IMR-90 (cell line): ENCODE results near the gene BMP7. TPM values are rescaled to one million over a fixed set of nuclear protein-coding genes. Genes with fewer than 3 reads are reported as not detected.

Source experiments
- ATAC-seq: fragments of 200-7000 bp; cut with Tn5 transposase; 2 replicates; pipeline ENCODE4 v1.9.1; 2020; ENCODE audit warnings: low read depth, mild to moderate bottlenecking, moderate library complexity
- BruUV-seq: library from RNA; stranded (reverse); fragments of 400-500 nt; replicated peaks from 2 replicates; lab custom pipeline; 2021; lab: Mats Ljungman, UMichigan
- CTCF ChIA-PET: fragments of 300-600 bp; formaldehyde crosslinking; extraction: SDS; loops from one replicate; lab custom pipeline; 2021; ENCODE audit warnings: antibody characterized with exemption; lab: Yijun Ruan, JAX
- POLR2A ChIA-PET: fragments of 300-600 bp; sonication (Branson Sonifier 250); formaldehyde crosslinking; loops from one replicate; lab custom pipeline; 2022; ENCODE audit warnings: antibody characterized with exemption; ENCODE audit not compliant: unreplicated experiment; lab: Charles Lee
- DNase-seq: peaks from one replicate; pipeline ENCODE4 v3.0.0; 2013
- H2AFZ ChIP-seq: replicated peaks from 2 replicates; pipeline ENCODE3; 2013; ENCODE audit warnings: low read length, mild to moderate bottlenecking; ENCODE audit not compliant: poor library complexity
- H2AK5ac ChIP-seq: 2 replicates; pipeline ENCODE4 v1.6.1; 2013; ENCODE audit warnings: low read depth, low read length, inconsistent platforms
- H2AK9ac ChIP-seq: replicated peaks from 2 replicates; pipeline ENCODE3; 2013; ENCODE audit warnings: mild to moderate bottlenecking, low read depth, low read length, moderate library complexity; ENCODE audit not compliant: poor library complexity
- H2BK120ac ChIP-seq: 2 replicates; pipeline ENCODE4 v1.6.1; 2013; ENCODE audit warnings: low read depth, low read length, inconsistent platforms
- H2BK15ac ChIP-seq: 3 replicates; pipeline ENCODE4 v1.6.1; 2013; ENCODE audit warnings: low read depth, low read length, inconsistent platforms
- H2BK20ac ChIP-seq: 2 replicates; pipeline ENCODE4 v1.6.1; 2013; ENCODE audit warnings: low read depth, mild to moderate bottlenecking, inconsistent platforms, low read length, moderate library complexity
- H2BK5ac ChIP-seq: 2 replicates; pipeline ENCODE4 v1.6.1; 2013; ENCODE audit warnings: mild to moderate bottlenecking, low read depth, low read length, inconsistent platforms; ENCODE audit not compliant: poor library complexity, severe bottlenecking
- H3K14ac ChIP-seq: replicated peaks from 2 replicates; pipeline ENCODE4 v1.6.1; 2013; ENCODE audit warnings: low read depth, low read length, inconsistent platforms
- H3K18ac ChIP-seq: 2 replicates; pipeline ENCODE4 v1.6.1; 2013; ENCODE audit warnings: low read depth, low read length, control low read depth
- H3K23ac ChIP-seq: 2 replicates; pipeline ENCODE4 v1.6.1; 2013; ENCODE audit warnings: low read depth, low read length, inconsistent platforms
- H3K27ac ChIP-seq: 2 replicates; pipeline ENCODE4 v1.5.1; 2013; ENCODE audit warnings: mild to moderate bottlenecking, control low read depth, low read length; ENCODE audit not compliant: insufficient read depth
- H3K27me3 ChIP-seq: 2 replicates; pipeline ENCODE4 v1.6.1; 2013; ENCODE audit warnings: low read length; ENCODE audit not compliant: control insufficient read depth, insufficient read depth
- H3K36me3 ChIP-seq: 2 replicates; pipeline ENCODE4 v1.6.1; 2013; ENCODE audit warnings: low read length, mixed read lengths; ENCODE audit not compliant: control insufficient read depth, insufficient read depth
- H3K4ac ChIP-seq: 2 replicates; pipeline ENCODE4 v1.6.1; 2013; ENCODE audit warnings: low read depth, low read length, inconsistent platforms
- H3K4me1 ChIP-seq: 2 replicates; pipeline ENCODE4 v1.6.1; 2013; ENCODE audit warnings: low read length, mixed read lengths; ENCODE audit not compliant: control insufficient read depth, insufficient read depth
- H3K4me2 ChIP-seq: 2 replicates; pipeline ENCODE4 v1.6.1; 2013; ENCODE audit warnings: low read depth, mild to moderate bottlenecking, control low read depth, low read length, moderate library complexity
- H3K4me3 ChIP-seq: 2 replicates; pipeline ENCODE4 v1.5.1; 2013; ENCODE audit warnings: low read depth, mild to moderate bottlenecking, control low read depth, low read length, moderate library complexity; ENCODE audit not compliant: insufficient read depth
- H3K56ac ChIP-seq: 2 replicates; pipeline ENCODE4 v1.6.1; 2013; ENCODE audit warnings: low read length, inconsistent platforms; ENCODE audit not compliant: insufficient read depth; ENCODE audit errors: extremely low read depth
- H3K79me1 ChIP-seq, 2 experiments: 2 replicates each; pipeline ENCODE4 v1.6.1; 2013; ENCODE audit warnings: low read length in 2 of 2, inconsistent platforms in 1 of 2, low read depth in 1 of 2
- H3K9ac ChIP-seq: 2 replicates; pipeline ENCODE4 v1.6.1; 2013; ENCODE audit warnings: low read depth, low read length, control low read depth
- H3K9me1 ChIP-seq: 2 replicates; pipeline ENCODE4 v1.6.1; 2013; ENCODE audit warnings: low read length, inconsistent platforms; ENCODE audit not compliant: insufficient read depth
- H3K9me3 ChIP-seq: 2 replicates; pipeline ENCODE4 v1.6.1; 2013; ENCODE audit warnings: low read length; ENCODE audit not compliant: control insufficient read depth, insufficient read depth
- H4K20me1 ChIP-seq: 2 replicates; pipeline ENCODE4 v1.6.1; 2013; ENCODE audit warnings: low read length, inconsistent platforms; ENCODE audit not compliant: insufficient read depth
- H4K5ac ChIP-seq: 2 replicates; pipeline ENCODE4 v1.6.1; 2013; ENCODE audit warnings: mild to moderate bottlenecking, low read depth, low read length, control low read depth
- H4K8ac ChIP-seq, 2 experiments: 2 replicates each; pipeline ENCODE4 v1.6.1; 2013; ENCODE audit warnings: low read depth in 2 of 2, low read length in 2 of 2, control low read depth in 1 of 2, inconsistent platforms in 1 of 2
- H4K91ac ChIP-seq: 2 replicates; pipeline ENCODE4 v1.6.1; 2013; ENCODE audit warnings: low read depth, low read length, inconsistent platforms; ENCODE audit not compliant: insufficient read depth
- BHLHE40 ChIP-seq: fragments of 150-350 bp; IDR thresholded peaks from 2 replicates; pipeline ENCODE4 v1.6.1; 2016; ENCODE audit warnings: mild to moderate bottlenecking, low read depth, low read length
- CEBPB ChIP-seq: IDR thresholded peaks from 2 replicates; pipeline ENCODE4 v1.6.1; 2012; ENCODE audit warnings: low read depth, low read length, improper control_type of control experiment
- CHD1 ChIP-seq: IDR thresholded peaks from 2 replicates; pipeline ENCODE4 v1.6.1; 2012; ENCODE audit warnings: low read depth, low read length, improper control_type of control experiment
- CTCF ChIP-seq: conservative IDR thresholded peaks from 2 replicates; pipeline ENCODE4 v1.5.1; 2012; ENCODE audit warnings: mild to moderate bottlenecking, low read depth, low read length, improper control_type of control experiment
- ELK1 ChIP-seq: fragments of 150-350 bp; IDR thresholded peaks from 2 replicates; pipeline ENCODE4 v1.6.1; 2016; ENCODE audit warnings: low read depth, mild to moderate bottlenecking, low read length, moderate library complexity, borderline replicate concordance
- FOS ChIP-seq: fragments of 150-350 bp; IDR thresholded peaks from 2 replicates; pipeline ENCODE4 v1.6.1; 2016; ENCODE audit warnings: low read depth, low read length
- MAFK ChIP-seq: IDR thresholded peaks from 2 replicates; pipeline ENCODE4 v1.6.1; 2012; ENCODE audit warnings: low read depth, low read length, improper control_type of control experiment
- MAZ ChIP-seq: IDR thresholded peaks from 2 replicates; pipeline ENCODE4 v1.6.1; 2012; ENCODE audit warnings: low read depth, mild to moderate bottlenecking, low read length, improper control_type of control experiment, moderate library complexity, borderline replicate concordance
- MXI1 ChIP-seq: IDR thresholded peaks from 2 replicates; pipeline ENCODE4 v1.6.1; 2012; ENCODE audit warnings: low read depth, mild to moderate bottlenecking, low read length, moderate library complexity, borderline replicate concordance
- NFE2L2 ChIP-seq: fragments of 150-350 bp; IDR thresholded peaks from 2 replicates; pipeline ENCODE4 v1.6.1; 2016; ENCODE audit warnings: low read depth, mild to moderate bottlenecking, low read length
- POLR2A ChIP-seq: IDR thresholded peaks from 2 replicates; pipeline ENCODE4 v1.6.1; 2012; ENCODE audit warnings: mild to moderate bottlenecking, low read depth, low read length
- RAD21 ChIP-seq: IDR thresholded peaks from 2 replicates; pipeline ENCODE4 v1.6.1; 2012; ENCODE audit warnings: low read length, improper control_type of control experiment
- RCOR1 ChIP-seq: IDR thresholded peaks from 2 replicates; pipeline ENCODE4 v1.6.1; 2012; ENCODE audit warnings: mild to moderate bottlenecking, low read length, improper control_type of control experiment; ENCODE audit not compliant: insufficient replicate concordance
- RFX5 ChIP-seq: IDR thresholded peaks from 2 replicates; pipeline ENCODE4 v1.8.0; 2012; ENCODE audit warnings: low read depth, mild to moderate bottlenecking, low read length, moderate library complexity
- SMC3 ChIP-seq: fragments of 150-350 bp; IDR thresholded peaks from 2 replicates; pipeline ENCODE4 v1.6.1; 2016; ENCODE audit warnings: low read depth, mild to moderate bottlenecking, antibody characterized with exemption, low read length, moderate library complexity
- USF2 ChIP-seq: fragments of 150-350 bp; IDR thresholded peaks from 2 replicates; pipeline ENCODE4 v1.6.1; 2017; ENCODE audit warnings: mild to moderate bottlenecking, antibody characterized with exemption, low read length, low read depth
- WGBS, 2 experiments: methylation state at CpG; one replicate each; pipeline versions ENCODE4 v1.1.5 to v1.1.7; 2013; ENCODE audit warnings: missing lambda C conversion rate in 2 of 2; ENCODE audit not compliant: insufficient read length in 1 of 2; ENCODE audit errors: extremely low coverage in 2 of 2; 5-methylcytosine and 5-hydroxymethylcytosine counted together
- dilution Hi-C: fragments of 300-500 bp; cut with HindIII; formaldehyde crosslinking; loops from one replicate; pipeline ENCODE4 v1.14.3; 2018; ENCODE audit warnings: low sequenced_read_pairs; ENCODE audit not compliant: unreplicated experiment
- in situ Hi-C: fragments of 300-500 bp; cut with MboI; formaldehyde crosslinking; loops from 3 replicates; pipeline ENCODE4 v1.14.3; 2019; ENCODE audit warnings: low sequenced_read_pairs, inconsistent platforms, mixed read lengths
- intact Hi-C: fragments of 100-400 bp; cut with micrococcal nuclease; formaldehyde crosslinking; loops from 2 replicates; pipeline ENCODE4 v1.10.0; 2022
- polyA plus RNA-seq, 3 experiments: library from polyadenylated mRNA; depleted of rRNA; stranded (reverse); fragments of >200 nt; gene quantifications; 2 replicates each; pipeline ENCODE4 v1.2.3, GENCODE V29; 2012; ENCODE audit warnings: low replicate concordance in 1 of 3
- total RNA-seq: library from RNA; depleted of rRNA; stranded (reverse); fragments of >200 nt; gene quantifications from 2 replicates; pipeline ENCODE4 v1.2.3, GENCODE V29; 2012

BMP7 gene
- total and polyA plus RNA-seq, 2 of the 4 experiments (the other 2 are of a cell fraction): not detected

GRCh38 chr20:57130160-57130772, 136.2 kb downstream of the BMP7 start:
- H3K27me3 ChIP-seq: no peaks in the 10 kb centered on the region
- dilution Hi-C loops (no loop called here), intact Hi-C loops (no loop called here), in situ Hi-C loops (no loop called here)
- no peak overlapping the region for H2AK9ac ChIP-seq
- H2AFZ ChIP-seq: no peak overlapping the region
- no peak overlapping the region for H3K56ac ChIP-seq
- ATAC-seq (no peak), DNase-seq (no peak)
- no peak overlapping the region for H3K27ac ChIP-seq
- no peaks in the 10 kb centered on the region for H3K79me1 ChIP-seq
- H4K5ac ChIP-seq: no peak overlapping the region
- no peak overlapping the region for H4K8ac ChIP-seq
- H3K4me3 ChIP-seq: no peak overlapping the region
- H3K4ac ChIP-seq: no peak overlapping the region
- no peak overlapping the region for H2BK120ac ChIP-seq
- H3K4me1 ChIP-seq: no peaks in the 10 kb centered on the region
- no peaks in the 10 kb centered on the region for H3K36me3 ChIP-seq
- no peak overlapping the region for H2BK15ac ChIP-seq
- H3K9me1 ChIP-seq: no peaks in the 10 kb centered on the region
- no peak overlapping the region for H2BK20ac ChIP-seq
- no peak for TF ChIP-seq FOS
- no peak for TF ChIP-seq RAD21
- no peak for TF ChIP-seq RFX5
- no peak for TF ChIP-seq CHD1
- TF ChIP-seq NFE2L2: no peak
- no peak for TF ChIP-seq MAZ
- TF ChIP-seq CEBPB: no peak
- no peak for TF ChIP-seq ELK1
- no peak for TF ChIP-seq MAFK
- no peak for TF ChIP-seq POLR2A
- TF ChIP-seq SMC3: no peak
- TF ChIP-seq CTCF: no peak
- TF ChIP-seq USF2: no peak
- TF ChIP-seq BHLHE40: no peak
- no peak for TF ChIP-seq MXI1
- TF ChIP-seq RCOR1: no peak
- WGBS, 2 experiments: 67% methylated on average over 8 of the region's 13 CpGs; no CpG with 5 or more reads in 1 of the 2 experiments
- ChIA-PET CTCF (no interaction called here), POLR2A (no interaction called here)
- no peaks in the 10 kb centered on the region for H4K20me1 ChIP-seq
- no peak overlapping the region for H4K91ac ChIP-seq
- BruUV-seq: no TSS peak
- no peak overlapping the region for H2BK5ac ChIP-seq
- H3K4me2 ChIP-seq: no peak overlapping the region
- no peak overlapping the region for H3K23ac ChIP-seq
- no peak overlapping the region for H3K14ac ChIP-seq
- H3K18ac ChIP-seq: no peak overlapping the region
- H2AK5ac ChIP-seq: no peak overlapping the region
- H3K9ac ChIP-seq: no peak overlapping the region
- peaks cover 6% of the 10 kb centered on the region; the same call in 1 of the 2 replicates for H3K9me3 ChIP-seq
